PC-3 (cell line): ENCODE measurements around the gene NKPD1. TPM values are rescaled to one million over a fixed set of nuclear protein-coding genes. Genes with fewer than 3 reads are reported as not detected.

Source experiments
- ATAC-seq: fragments of 200-7000 bp; cut with Tn5 transposase; 2 replicates; pipeline ENCODE4 v1.9.1; 2020; ENCODE audit warnings: mild to moderate bottlenecking, moderate library complexity
- BruUV-seq: library from RNA; stranded (reverse); fragments of 400-500 nt; replicated peaks from 2 replicates; lab custom pipeline; 2021; lab: Mats Ljungman, UMichigan
- CTCF ChIA-PET: fragments of 300-600 bp; sonication (Branson Sonifier 250); formaldehyde crosslinking; loops from one replicate; lab custom pipeline; 2022; ENCODE audit warnings: antibody characterized with exemption; lab: Charles Lee
- POLR2A ChIA-PET: fragments of 300-600 bp; sonication (Branson Sonifier 250); formaldehyde crosslinking; loops from one replicate; lab custom pipeline; 2022; ENCODE audit warnings: antibody characterized with exemption; ENCODE audit not compliant: unreplicated experiment; lab: Charles Lee
- DNase-seq: peaks from one replicate; pipeline ENCODE4 v3.0.0-alpha.2; 2015
- H2AFZ ChIP-seq: fragments of 300-600 bp; sonication (generic); 2 replicates; pipeline ENCODE4 v1.6.0; 2016; ENCODE audit warnings: antibody characterized with exemption, low read length
- H3F3A ChIP-seq: fragments of 300-600 bp; sonication (generic); one replicate; pipeline ENCODE4 v1.6.0; 2017; ENCODE audit warnings: antibody characterized with exemption, low read length, control low read depth, mild to moderate bottlenecking; ENCODE audit not compliant: unreplicated experiment
- H3K27ac ChIP-seq: fragments of 300-600 bp; sonication (generic); 2 replicates; pipeline ENCODE4 v1.5.1; 2016; ENCODE audit warnings: mild to moderate bottlenecking, low read length
- H3K27me3 ChIP-seq: fragments of 300-600 bp; sonication (generic); 2 replicates; pipeline ENCODE4 v1.6.1; 2016; ENCODE audit warnings: low read length, mixed read lengths
- H3K36me3 ChIP-seq: fragments of 300-600 bp; sonication (generic); 2 replicates; pipeline ENCODE4 v1.6.1; 2016; ENCODE audit warnings: low read depth, mixed run types, low read length, mixed read lengths
- H3K4me1 ChIP-seq: fragments of 300-600 bp; sonication (generic); 2 replicates; pipeline ENCODE4 v1.5.1; 2016; ENCODE audit warnings: low read length; ENCODE audit not compliant: insufficient read depth
- H3K4me2 ChIP-seq: fragments of 300-600 bp; sonication (generic); 2 replicates; pipeline ENCODE4 v1.6.0; 2016; ENCODE audit warnings: low read length
- H3K4me3 ChIP-seq: fragments of 300-600 bp; sonication (generic); 2 replicates; pipeline ENCODE4 v1.5.1; 2016; ENCODE audit warnings: mild to moderate bottlenecking, low read length, mixed read lengths
- H3K79me2 ChIP-seq: fragments of 300-600 bp; sonication (generic); 2 replicates; pipeline ENCODE4 v1.6.1; 2017; ENCODE audit warnings: low read length, mixed read lengths
- H3K9ac ChIP-seq: fragments of 300-600 bp; sonication (generic); 2 replicates; pipeline ENCODE4 v1.6.0; 2016; ENCODE audit warnings: mild to moderate bottlenecking, low read length
- H3K9me2 ChIP-seq: fragments of 300-600 bp; sonication (generic); replicated peaks from 2 replicates; pipeline ENCODE4 v1.6.1; 2016; ENCODE audit warnings: mixed run types, low read length, mixed read lengths
- H3K9me3 ChIP-seq: fragments of 300-600 bp; sonication (generic); 2 replicates; pipeline ENCODE4 v1.6.1; 2016; ENCODE audit warnings: low read length, mixed read lengths
- H4K20me1 ChIP-seq: fragments of 300-600 bp; sonication (generic); 2 replicates; pipeline ENCODE4 v1.6.1; 2016; ENCODE audit warnings: low read length, mixed read lengths
- CTCF ChIP-seq: fragments of 300-600 bp; sonication (generic); conservative IDR thresholded peaks from 2 replicates; pipeline ENCODE4 v1.5.1; 2017; ENCODE audit warnings: antibody characterized with exemption, low read depth, mild to moderate bottlenecking, low read length
- EZH2 ChIP-seq: fragments of 300-600 bp; sonication (generic); IDR thresholded peaks from one replicate; pipeline ENCODE4 v1.6.1; 2017; ENCODE audit warnings: antibody characterized with exemption, mild to moderate bottlenecking, low read length; ENCODE audit not compliant: unreplicated experiment
- EZH2phosphoT487 ChIP-seq: fragments of 300-600 bp; sonication (generic); IDR thresholded peaks from 2 replicates; pipeline ENCODE4 v1.6.1; 2018; ENCODE audit warnings: mild to moderate bottlenecking, antibody characterized with exemption, low read length, borderline replicate concordance
- intact Hi-C: fragments of 100-400 bp; cut with micrococcal nuclease; formaldehyde crosslinking; loops from 2 replicates; pipeline ENCODE4 v1.9.0; 2023
- total RNA-seq: library from RNA; depleted of rRNA; stranded (reverse); fragments of >200 nt; gene quantifications from 2 replicates; pipeline ENCODE4 v1.2.3, GENCODE V29; 2014

The NKPD1 gene
- total RNA-seq, 1 experiment from 2014 or later, result 1.1 TPM

- Histone ChIP-seq H3K27ac (no peak overlapping the region), H3K4me2 (no peak overlapping the region), H3K27me3 (no peaks in the 10 kb centered on the region), H3K9me2 (no peaks in the 10 kb centered on the region), H3K36me3 (no peaks in the 10 kb centered on the region), H3K9me3 (no peaks in the 10 kb centered on the region), H2AFZ (no peak overlapping the region), H3K9ac (no peak overlapping the region), H3K4me3 (no peak overlapping the region), H3K79me2 (no peaks in the 10 kb centered on the region), H3F3A (no peaks in the 10 kb centered on the region), H4K20me1 (no peaks in the 10 kb centered on the region), H3K4me1 (no peaks in the 10 kb centered on the region; the same call in 1 of the 2 replicates)
- no TSS peak for BruUV-seq
- TF ChIP-seq EZH2 (no peak), CTCF (no peak), EZH2phosphoT487 (no peak)
- ATAC-seq (no peak), DNase-seq (no peak)
- CTCF ChIA-PET, result no interaction called here
- intact Hi-C loops, result no loop called here
- POLR2A ChIA-PET, result interaction anchor here (0.8 kb wide), 1 partner anchor 43 kb away, joined by 3 read pairs; the partner anchor contains the start of genes BLOC1S3 and TRAPPC6A
These were observed 25.5 kb downstream of the NKPD1 start for GRCh38 chr19:45135176-45135885.

GRCh38 chr19:45133661-45134060, 27.1 kb downstream of the NKPD1 start:
- no peak overlapping the region for H3K4me3 ChIP-seq
- ChIA-PET POLR2A (no interaction called here), CTCF (no interaction called here)
- H3K4me1 ChIP-seq, result no peaks in the 10 kb centered on the region; the same call in 1 of the 2 replicates
- no peaks in the 10 kb centered on the region for H3K79me2 ChIP-seq
- DNase-seq, result no peak
- no peaks in the 10 kb centered on the region for H3F3A ChIP-seq
- no peak overlapping the region for H3K4me2 ChIP-seq
- no peak overlapping the region for H3K27ac ChIP-seq
- H3K36me3 ChIP-seq, result no peaks in the 10 kb centered on the region
- no peak overlapping the region for H3K9ac ChIP-seq
- no peaks in the 10 kb centered on the region for H3K9me3 ChIP-seq
- no peak overlapping the region for H2AFZ ChIP-seq
- no peaks in the 10 kb centered on the region for H3K9me2 ChIP-seq
- no TSS peak for BruUV-seq
- intact Hi-C loops, result no loop called here
- TF ChIP-seq EZH2phosphoT487 (no peak), EZH2 (no peak), CTCF (no peak)
- no peaks in the 10 kb centered on the region for H3K27me3 ChIP-seq
- H4K20me1 ChIP-seq, result no peaks in the 10 kb centered on the region
- no peak for ATAC-seq
